Panc1 (cell line): ENCODE results near the gene PARVG.

ENCODE experiments used
- CTCF ChIP-seq: fragments of 450-650 bp; IDR thresholded peaks from 2 replicates; pipeline ENCODE4 v1.5.1; 2017; ENCODE audit warnings: mild to moderate bottlenecking
- POLR2AphosphoS5 ChIP-seq: IDR thresholded peaks from 2 replicates; pipeline ENCODE4 v1.6.1; 2012; ENCODE audit warnings: mild to moderate bottlenecking, low read depth, low read length, moderate library complexity
- REST ChIP-seq, 2 experiments: IDR thresholded peaks; 2 replicates each; pipeline ENCODE4 v1.6.1; 2011 to 2012; ENCODE audit warnings: low read depth in 2 of 2, control low read depth in 1 of 2, low read length in 1 of 2, mild to moderate bottlenecking in 1 of 2, moderate library complexity in 1 of 2; ENCODE audit not compliant: insufficient read depth in 1 of 2

- TF ChIP-seq CTCF (no peak), POLR2AphosphoS5 (no peak), REST (IDR thresholded peaks at IDR 0.05; ENCODE audit: insufficient read depth in 1 of 2, low read depth in 2 of 2, low read length in 1 of 2) (no peak)
Measured at GRCh38 chr22:44167501-44167900, 13.2 kb upstream of the PARVG start.
